Activated CD4-positive, alpha-beta memory T cell treated with anti-CD3 and anti-CD28 coated beads for 36 hours (primary cell): Measurements from ENCODE around the gene CA5A. TPM values are rescaled to one million over a fixed set of nuclear protein-coding genes. Genes with fewer than 3 reads are reported as not detected.
"Not testable (repeated sequence)": the region's sequence is repeated elsewhere in the genome, so short reads cannot be mapped to it uniquely, and the experiment has no call there.

ENCODE experiments used
- CTCF ChIA-PET: fragments of 350-600 bp; sonication (Branson Sonifier 250); formaldehyde crosslinking; loops from one replicate; lab custom pipeline; 2021; ENCODE audit warnings: antibody characterized with exemption, inconsistent platforms; lab: Charles Lee
- POLR2A ChIA-PET: fragments of 350-600 bp; sonication (Branson Sonifier 250); formaldehyde crosslinking; loops from one replicate; lab custom pipeline; 2021; ENCODE audit warnings: antibody characterized with exemption; lab: Charles Lee
- DNase-seq: peaks from one replicate; pipeline ENCODE4 v3.0.0-alpha.2; 2020
- H3K27ac Mint-ChIP-seq: one replicate; pipeline ENCODE4 v1.8.0; 2021; ENCODE audit warnings: mixed read lengths
- H3K27me3 Mint-ChIP-seq: one replicate; pipeline ENCODE4 v1.8.0; 2021; ENCODE audit warnings: mixed read lengths
- H3K36me3 Mint-ChIP-seq: one replicate; pipeline ENCODE4 v1.8.0; 2021; ENCODE audit warnings: mixed read lengths
- H3K4me1 Mint-ChIP-seq: one replicate; pipeline ENCODE4 v1.8.0; 2021; ENCODE audit warnings: low read depth, mixed read lengths
- H3K4me3 Mint-ChIP-seq: one replicate; pipeline ENCODE4 v1.8.0; 2021; ENCODE audit warnings: mild to moderate bottlenecking, mixed read lengths
- H3K9me3 Mint-ChIP-seq: one replicate; pipeline ENCODE4 v1.8.0; 2021; ENCODE audit warnings: mixed read lengths
- intact Hi-C: fragments of 100-400 bp; cut with micrococcal nuclease; formaldehyde crosslinking; loops from one replicate; pipeline ENCODE4 v1.15.1; 2023
- total RNA-seq, 2 experiments: library from RNA; stranded (reverse); gene quantifications; one replicate each; pipeline ENCODE4 v1.2.3, GENCODE V29; 2021

Gene CA5A
- total RNA-seq, 2 experiments from 2014 or later = not detected

DNA sequence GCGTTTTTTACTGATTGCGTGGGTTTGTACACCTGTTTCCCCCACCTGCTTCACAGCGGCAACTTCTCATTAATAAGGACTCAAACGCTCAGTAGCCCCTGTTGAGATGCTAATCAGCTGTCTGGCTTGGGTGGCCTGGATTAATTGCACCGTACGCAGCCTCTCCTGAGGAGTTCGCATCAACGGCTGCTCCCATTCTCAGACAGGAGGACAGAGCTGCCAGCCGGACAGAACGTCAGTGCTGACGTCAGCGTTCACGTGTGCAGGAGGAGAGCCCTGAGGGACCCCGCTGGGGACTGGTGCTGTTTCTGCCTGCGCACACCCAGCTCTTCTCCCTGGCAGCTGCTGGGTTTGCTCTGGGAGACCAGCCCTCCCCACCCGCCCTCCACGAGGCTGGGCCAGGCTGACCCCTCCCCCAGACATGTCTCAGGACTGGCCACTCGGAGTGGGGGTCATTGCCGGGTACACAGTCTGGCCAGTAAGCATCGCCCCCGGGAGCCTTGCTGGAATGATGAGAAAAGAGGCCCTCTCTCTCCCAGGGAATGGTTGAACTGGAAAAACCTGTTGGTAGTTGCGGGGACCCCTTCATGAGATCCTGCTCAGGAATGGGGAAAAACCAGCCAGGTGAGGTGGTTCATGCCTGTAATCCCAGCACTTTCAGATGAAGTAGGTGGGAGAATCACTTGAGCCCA, 9.2 kb upstream of the CA5A start:
- H3K4me1 Mint-ChIP-seq = peaks cover 3% of the 10 kb centered on the region
- no peak overlapping the region for H3K4me3 Mint-ChIP-seq
- H3K27ac Mint-ChIP-seq = no peak overlapping the region
- POLR2A ChIA-PET = no interaction called here
- CTCF ChIA-PET = no interaction called here
- no peaks in the 10 kb centered on the region for H3K36me3 Mint-ChIP-seq
- intact Hi-C loops = no loop called here
- DNase-seq = no peak
- H3K9me3 Mint-ChIP-seq = no peaks in the 10 kb centered on the region
- peaks cover 2% of the 10 kb centered on the region for H3K27me3 Mint-ChIP-seq

DNA sequence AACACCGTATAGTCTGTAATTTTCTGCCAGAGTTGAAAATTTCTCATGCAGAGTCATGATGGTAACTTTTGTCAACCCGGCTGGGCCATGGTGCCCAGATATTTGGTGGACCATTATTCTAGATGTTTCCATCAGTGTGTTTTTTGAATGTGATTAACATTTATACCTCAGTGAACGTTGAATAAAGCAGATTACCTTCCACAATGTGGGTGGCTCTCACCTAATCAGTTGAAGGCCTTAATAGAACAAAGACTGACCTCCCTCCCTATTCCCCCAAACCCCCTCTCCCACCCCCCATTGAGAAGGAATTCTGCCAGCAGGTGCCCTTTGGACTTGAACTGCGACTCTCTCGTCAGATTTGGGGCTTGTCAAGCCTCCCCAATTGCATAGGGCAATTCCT, 6.4 kb upstream of the CA5A start:
- H3K9me3 Mint-ChIP-seq = peaks cover 4% of the 10 kb centered on the region
- no peak overlapping the region for H3K4me3 Mint-ChIP-seq
- DNase-seq = no peak
- H3K27me3 Mint-ChIP-seq = peaks cover 1% of the 10 kb centered on the region
- CTCF ChIA-PET = no interaction called here
- intact Hi-C loops = no loop called here
- POLR2A ChIA-PET = no interaction called here
- H3K27ac Mint-ChIP-seq = no peak overlapping the region
- peaks cover 5% of the 10 kb centered on the region for H3K4me1 Mint-ChIP-seq
- no peaks in the 10 kb centered on the region for H3K36me3 Mint-ChIP-seq

DNA sequence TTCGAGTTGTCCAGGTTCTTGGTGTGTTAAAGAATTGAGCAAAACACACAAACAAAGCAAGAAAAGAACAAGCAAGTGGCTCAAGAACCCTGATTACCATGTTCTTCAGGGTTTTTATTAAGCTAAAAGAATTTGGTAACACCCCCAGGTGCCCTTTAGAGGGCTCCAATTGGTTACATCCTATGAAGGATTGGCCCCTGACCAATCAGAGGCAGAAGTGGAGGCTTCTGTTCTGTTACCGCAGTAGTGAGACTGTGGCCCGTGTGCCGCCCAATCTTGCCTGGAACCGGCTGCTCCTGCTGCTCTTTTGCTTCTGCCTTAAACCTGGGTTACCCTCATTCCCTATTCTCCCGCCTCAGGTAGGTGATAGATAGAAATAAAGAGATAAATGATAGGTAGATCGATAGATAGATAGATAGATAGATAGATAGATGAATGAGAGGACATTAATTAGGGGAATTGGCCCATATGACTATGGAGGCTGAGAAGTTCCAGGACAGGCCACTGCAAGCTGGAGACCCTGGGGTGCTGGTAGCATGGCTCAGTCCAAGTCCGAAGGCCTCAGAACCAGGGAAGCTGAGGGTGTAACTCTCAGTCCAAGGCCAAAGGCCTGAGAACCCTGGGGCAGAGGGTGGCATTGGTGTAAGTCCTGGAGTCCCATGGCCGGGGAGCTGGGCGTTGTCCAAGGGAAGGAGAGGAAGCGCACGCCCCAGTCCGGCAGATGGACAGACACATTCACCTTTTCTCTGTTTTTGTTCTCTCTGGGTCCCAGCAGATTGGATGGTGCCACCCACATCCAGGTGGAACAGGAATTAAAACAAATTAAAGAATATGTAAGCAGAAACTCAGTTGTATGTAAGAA, 3.5 kb upstream of the CA5A start:
- CTCF ChIA-PET = interaction anchor here (0.5 to 1.3 kb wide), 2 partner anchors 159 to 171 kb away, joined by 3 read pairs; no protein-coding TSS in a partner anchor
- H3K4me3 Mint-ChIP-seq = no peak overlapping the region
- H3K36me3 Mint-ChIP-seq = no peaks in the 10 kb centered on the region
- POLR2A ChIA-PET = no interaction called here
- DNase-seq = no peak
- intact Hi-C loops = no loop called here
- H3K27me3 Mint-ChIP-seq = no peaks in the 10 kb centered on the region
- H3K9me3 Mint-ChIP-seq = peaks cover 4% of the 10 kb centered on the region
- H3K27ac Mint-ChIP-seq = no peak overlapping the region
- H3K4me1 Mint-ChIP-seq = peaks cover 4% of the 10 kb centered on the region

DNA sequence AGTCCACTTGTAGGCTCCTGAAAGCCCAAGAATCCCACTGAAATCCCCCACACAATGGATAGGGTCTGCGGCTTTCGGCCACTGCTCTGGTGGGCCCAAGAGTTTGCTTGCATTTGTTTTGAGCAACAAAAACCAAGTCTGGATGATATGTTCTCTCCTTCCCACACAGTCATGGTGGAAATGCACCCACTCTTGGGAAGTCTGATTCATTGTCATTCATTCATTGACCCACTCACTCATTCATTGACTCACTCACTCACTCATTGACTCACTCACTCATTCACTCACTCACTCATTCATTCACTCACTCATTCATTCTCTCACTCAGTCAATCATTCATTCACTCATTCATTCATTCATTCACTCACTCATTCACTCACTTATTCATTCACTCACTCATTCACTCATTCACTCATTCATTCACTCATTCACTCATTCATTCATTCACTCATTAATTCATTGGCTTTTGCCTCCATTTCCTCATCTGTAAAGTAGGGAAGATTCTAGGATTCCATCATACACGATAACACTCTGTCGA, 2.2 kb upstream of the CA5A start:
- DNase-seq = no peak
- ChIA-PET CTCF (no interaction called here), POLR2A (no interaction called here)
- no peaks in the 10 kb centered on the region for H3K27me3 Mint-ChIP-seq
- intact Hi-C loops = no loop called here
- no peaks in the 10 kb centered on the region for H3K36me3 Mint-ChIP-seq
- peaks cover 4% of the 10 kb centered on the region for H3K9me3 Mint-ChIP-seq
- H3K4me3 Mint-ChIP-seq = no peak overlapping the region
- H3K27ac Mint-ChIP-seq = no peak overlapping the region
- peaks cover 4% of the 10 kb centered on the region for H3K4me1 Mint-ChIP-seq

DNA sequence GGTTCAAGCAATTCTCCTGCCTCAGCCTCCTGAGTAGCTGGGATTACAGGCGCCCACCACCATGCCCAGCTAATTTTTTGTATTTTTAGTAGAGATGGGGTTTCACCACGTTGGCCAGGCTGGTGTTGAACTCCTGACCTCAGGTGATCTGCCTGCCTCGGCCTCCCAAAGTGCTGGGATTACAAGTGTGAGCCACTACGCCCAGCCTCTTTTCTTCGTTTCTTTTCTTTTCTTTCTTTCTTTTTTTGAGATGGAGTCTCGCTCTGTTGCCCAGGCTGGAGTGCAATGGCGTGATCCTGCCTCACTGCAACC, 858 bp upstream of the CA5A start:
- H3K4me3 Mint-ChIP-seq, H3K4me1 Mint-ChIP-seq, H3K27ac Mint-ChIP-seq, H3K27me3 Mint-ChIP-seq, POLR2A ChIA-PET, H3K36me3 Mint-ChIP-seq, intact Hi-C loops, H3K9me3 Mint-ChIP-seq, DNase-seq: not testable (repeated sequence)
- CTCF ChIA-PET = interaction anchor here (0.6 kb wide), 1 partner anchor 158 kb away, joined by 3 read pairs; no protein-coding TSS in a partner anchor

DNA sequence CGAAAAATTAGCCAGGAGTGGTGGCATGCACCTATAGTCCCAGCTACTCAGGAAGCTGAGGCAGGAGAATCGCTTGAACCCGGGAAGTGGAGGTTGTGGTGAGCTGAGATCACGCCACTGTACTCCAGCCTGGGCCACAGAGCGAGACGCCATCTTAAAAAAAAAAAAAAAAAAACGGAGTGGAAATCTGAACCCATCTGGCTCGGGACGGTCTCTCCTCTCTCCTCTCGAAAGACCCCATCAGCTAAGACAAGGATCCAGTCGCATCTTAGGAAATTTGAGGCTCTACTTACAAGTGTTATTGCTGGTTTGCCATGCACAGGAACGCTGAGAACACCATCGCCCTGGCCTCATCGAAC, 334 bp downstream of the CA5A start:
- H3K9me3 Mint-ChIP-seq, POLR2A ChIA-PET, H3K36me3 Mint-ChIP-seq, H3K4me1 Mint-ChIP-seq, CTCF ChIA-PET, H3K4me3 Mint-ChIP-seq, H3K27ac Mint-ChIP-seq, DNase-seq, intact Hi-C loops, H3K27me3 Mint-ChIP-seq: not testable (repeated sequence)

DNA sequence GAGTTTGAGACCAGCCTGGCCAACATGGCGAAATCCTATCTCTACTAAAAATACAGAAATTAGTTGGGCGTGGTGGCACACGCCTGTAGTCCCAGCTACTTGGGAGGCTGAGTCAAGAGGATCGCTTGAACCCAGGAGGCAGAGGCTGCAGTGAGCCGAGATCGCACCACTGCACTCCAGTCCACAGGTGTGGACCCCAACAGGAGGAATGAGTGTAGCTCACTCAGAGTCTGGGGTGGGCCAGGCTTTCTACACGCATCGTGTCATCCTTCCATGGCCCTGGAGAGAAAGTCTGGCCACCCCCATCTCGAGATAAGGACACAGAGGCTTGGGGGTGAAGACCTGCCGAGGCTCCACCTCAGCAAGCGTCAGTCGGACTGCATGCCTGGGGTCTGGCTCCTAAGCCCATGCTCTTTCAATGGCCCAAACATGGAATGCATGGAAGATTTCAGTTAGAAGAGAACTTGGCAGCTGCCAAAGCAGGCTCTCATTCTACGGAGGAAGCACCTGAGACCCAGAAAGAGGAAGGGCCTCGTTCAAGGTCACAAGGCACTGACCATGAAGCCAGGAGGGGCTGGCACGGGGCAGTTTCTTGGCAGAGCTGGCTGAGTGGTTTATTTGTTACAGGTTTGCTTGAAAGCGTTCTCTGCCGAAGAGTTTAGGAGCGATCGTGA, 1.4 kb downstream of the CA5A start:
- H3K4me3 Mint-ChIP-seq, H3K4me1 Mint-ChIP-seq, H3K27ac Mint-ChIP-seq, intact Hi-C loops, POLR2A ChIA-PET, CTCF ChIA-PET, DNase-seq, H3K27me3 Mint-ChIP-seq, H3K9me3 Mint-ChIP-seq, H3K36me3 Mint-ChIP-seq: not testable (repeated sequence)

DNA sequence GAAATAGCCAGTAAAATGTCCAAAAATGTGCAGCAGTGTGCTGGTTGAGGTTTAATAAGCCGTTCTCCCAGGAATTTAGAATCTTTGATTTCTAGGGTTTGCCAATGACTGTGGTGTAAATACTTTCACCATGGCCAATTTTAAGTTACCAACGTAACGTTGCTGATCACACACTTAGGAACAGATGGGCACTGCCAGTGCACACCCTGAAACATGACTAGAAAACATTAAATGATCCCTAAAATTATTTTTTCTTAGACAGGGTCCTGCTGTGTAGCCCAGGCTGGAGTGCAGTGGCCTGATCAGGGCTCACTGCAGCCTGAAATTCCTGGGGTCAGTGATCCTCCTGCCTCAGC, 3.2 kb downstream of the CA5A start:
- ChIA-PET CTCF (no interaction called here), POLR2A (no interaction called here)
- no peak for DNase-seq
- Mint-ChIP-seq H3K9me3 (no peaks in the 10 kb centered on the region), H3K4me1 (no peaks in the 10 kb centered on the region), H3K36me3 (no peaks in the 10 kb centered on the region), H3K27me3 (no peaks in the 10 kb centered on the region), H3K4me3 (no peak overlapping the region), H3K27ac (no peak overlapping the region)
- intact Hi-C loops = no loop called here

DNA sequence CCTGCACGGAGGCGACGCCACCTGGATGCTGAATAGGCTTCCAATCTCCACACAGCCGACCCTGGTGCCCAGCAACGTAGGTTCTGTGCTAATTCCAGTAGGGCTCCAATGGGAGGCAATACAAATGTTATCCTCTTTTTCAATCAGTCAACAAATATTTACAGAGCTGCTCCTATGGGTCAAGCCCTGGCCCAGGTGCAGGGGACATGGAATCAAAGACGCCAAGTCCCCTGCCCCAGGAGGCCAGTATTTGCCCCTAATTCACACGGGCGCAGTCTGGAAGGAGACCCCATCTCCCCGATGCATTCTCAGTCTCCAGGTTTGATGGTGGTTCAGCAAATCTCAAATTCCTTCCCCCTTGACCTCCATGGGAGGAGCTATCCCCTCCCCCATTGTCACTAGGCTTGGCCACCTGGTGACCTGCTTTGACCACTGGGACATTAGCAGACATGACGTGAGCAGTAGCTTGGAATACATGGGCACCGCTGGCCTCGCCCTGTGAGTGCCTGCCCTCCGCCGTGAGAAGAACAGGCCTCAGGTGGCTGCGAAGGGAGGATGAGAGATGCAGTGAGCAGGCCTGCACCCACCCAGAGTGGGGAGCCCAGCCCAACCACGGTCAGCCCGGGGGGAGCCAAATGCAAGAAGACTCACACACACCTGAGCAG, 3.7 kb downstream of the CA5A start:
- H3K27ac Mint-ChIP-seq, POLR2A ChIA-PET, H3K4me3 Mint-ChIP-seq, CTCF ChIA-PET, H3K9me3 Mint-ChIP-seq, H3K36me3 Mint-ChIP-seq, intact Hi-C loops, H3K4me1 Mint-ChIP-seq, H3K27me3 Mint-ChIP-seq, DNase-seq: not testable (repeated sequence)

DNA sequence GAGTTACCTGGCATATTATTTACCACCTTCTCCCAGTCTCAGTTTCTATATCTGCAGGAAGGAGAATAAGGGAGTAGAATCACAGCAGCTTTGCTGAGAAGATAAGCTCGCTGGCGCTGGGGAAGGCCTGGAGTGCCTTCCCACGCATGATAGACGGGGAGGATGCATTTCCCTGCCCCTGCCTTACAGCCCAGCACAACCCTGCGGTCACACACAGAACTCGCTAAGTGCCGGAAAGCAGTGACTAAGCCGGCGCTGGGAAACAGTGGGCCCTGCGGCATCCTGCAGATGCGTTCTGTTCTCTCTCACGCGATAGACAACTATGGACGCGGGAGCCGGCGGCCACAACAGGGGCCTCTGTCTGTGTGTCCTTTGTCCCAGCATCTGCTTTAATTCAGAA, 4.8 kb downstream of the CA5A start:
- Mint-ChIP-seq H3K4me3 (no peak overlapping the region), H3K27me3 (no peaks in the 10 kb centered on the region), H3K4me1 (peaks cover 2% of the 10 kb centered on the region), H3K36me3 (no peaks in the 10 kb centered on the region), H3K27ac (no peak overlapping the region), H3K9me3 (no peaks in the 10 kb centered on the region)
- POLR2A ChIA-PET = no interaction called here
- intact Hi-C loops = no loop called here
- peak; percentile 55 for DNase-seq
- CTCF ChIA-PET = no interaction called here

DNA sequence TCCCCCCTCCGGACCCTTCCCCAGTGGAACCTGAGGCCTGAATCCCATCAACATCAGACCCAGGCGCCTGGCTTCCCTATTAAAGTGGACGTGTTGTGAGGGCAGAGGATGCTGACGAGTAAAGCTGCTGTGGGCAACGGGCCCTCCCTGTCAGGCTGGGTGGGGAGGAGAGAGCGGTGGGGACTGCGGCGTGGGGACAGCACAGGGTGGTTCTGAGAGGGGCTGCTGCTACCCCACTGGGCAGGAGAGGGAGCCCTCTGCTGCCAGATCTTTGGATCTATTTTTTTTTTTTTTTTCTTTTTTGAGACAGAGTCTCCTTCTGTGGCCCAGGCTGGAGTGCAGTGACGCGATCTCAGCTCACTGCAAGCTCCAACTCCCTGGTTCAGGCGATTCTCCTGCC, 5.9 kb downstream of the CA5A start:
- Mint-ChIP-seq H3K27me3 (no peaks in the 10 kb centered on the region), H3K27ac (no peak overlapping the region), H3K4me1 (peaks cover 6% of the 10 kb centered on the region), H3K4me3 (no peak overlapping the region), H3K9me3 (no peaks in the 10 kb centered on the region), H3K36me3 (no peaks in the 10 kb centered on the region)
- ChIA-PET CTCF (interaction anchor here (0.6 kb wide), 1 partner anchor 199 kb away, joined by 4 read pairs; no protein-coding TSS in a partner anchor), POLR2A (interaction anchor here (0.6 kb wide), 1 partner anchor 346 kb away, joined by 4 read pairs; no protein-coding TSS in a partner anchor)
- no peak for DNase-seq
- intact Hi-C loops = no loop called here

DNA sequence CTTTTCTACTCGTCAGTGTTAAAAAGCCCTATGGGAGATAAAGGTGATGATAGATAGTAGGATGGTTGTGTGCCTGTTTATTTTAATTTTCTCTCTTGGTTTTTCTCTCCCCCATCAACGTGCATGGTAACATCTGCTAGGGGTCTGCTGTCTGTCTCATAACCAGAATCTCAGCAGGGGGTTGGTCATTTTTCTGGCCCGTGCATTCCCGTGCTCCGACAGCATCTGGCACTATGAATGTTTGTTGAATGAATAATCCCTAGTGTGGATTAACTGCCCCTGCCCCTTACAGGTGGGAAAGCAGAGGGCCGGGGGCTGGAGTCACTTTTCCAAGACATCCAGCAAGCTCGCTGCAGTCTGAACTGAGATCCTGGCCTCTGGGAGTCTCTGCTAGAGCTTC, 6.3 kb downstream of the CA5A start:
- no peaks in the 10 kb centered on the region for H3K27me3 Mint-ChIP-seq
- intact Hi-C loops = no loop called here

More for the DNA sequence above, 6.3 kb downstream of the CA5A start:
- Mint-ChIP-seq H3K36me3 (no peaks in the 10 kb centered on the region), H3K4me1 (peaks cover 6% of the 10 kb centered on the region), H3K9me3 (no peaks in the 10 kb centered on the region), H3K4me3 (no peak overlapping the region), H3K27ac (no peak overlapping the region)
- DNase-seq = no peak
- POLR2A ChIA-PET = no interaction called here
- CTCF ChIA-PET = no interaction called here
